PFSK-1 (cell line): ENCODE results near the gene SCGB1D4.

ENCODE experiments used
- FOXP2 ChIP-seq: optimal IDR thresholded peaks from 2 replicates; pipeline ENCODE3; 2011; ENCODE audit warnings: borderline replicate concordance, control low read depth, inconsistent platforms; ENCODE audit not compliant: insufficient read depth; ENCODE audit errors: extremely low read length, extremely low read depth
- POLR2AphosphoS5 ChIP-seq: IDR thresholded peaks from 2 replicates; pipeline ENCODE4 v1.6.1; 2012; ENCODE audit warnings: low read depth, mild to moderate bottlenecking, control low read depth, low read length, moderate library complexity
- REST ChIP-seq, 2 experiments: IDR thresholded peaks; 2 replicates each; pipeline versions ENCODE4 v1.6.1 to v1.8.0; 2011 to 2012; ENCODE audit warnings: low read depth in 2 of 2, low read length in 2 of 2, control low read depth in 1 of 2, inconsistent platforms in 1 of 2, mild to moderate bottlenecking in 1 of 2, moderate library complexity in 1 of 2; ENCODE audit not compliant: insufficient read depth in 1 of 2
- SIN3A ChIP-seq: IDR thresholded peaks from 2 replicates; pipeline ENCODE4 v1.6.1; 2012; ENCODE audit warnings: mild to moderate bottlenecking, low read length, moderate library complexity, borderline replicate concordance; ENCODE audit not compliant: insufficient read depth
- TAF1 ChIP-seq: IDR thresholded peaks from 2 replicates; pipeline ENCODE4 v1.6.1; 2012; ENCODE audit warnings: low read length, control low read depth, borderline replicate concordance; ENCODE audit not compliant: insufficient read depth

The SCGB1D4 gene

DNA sequence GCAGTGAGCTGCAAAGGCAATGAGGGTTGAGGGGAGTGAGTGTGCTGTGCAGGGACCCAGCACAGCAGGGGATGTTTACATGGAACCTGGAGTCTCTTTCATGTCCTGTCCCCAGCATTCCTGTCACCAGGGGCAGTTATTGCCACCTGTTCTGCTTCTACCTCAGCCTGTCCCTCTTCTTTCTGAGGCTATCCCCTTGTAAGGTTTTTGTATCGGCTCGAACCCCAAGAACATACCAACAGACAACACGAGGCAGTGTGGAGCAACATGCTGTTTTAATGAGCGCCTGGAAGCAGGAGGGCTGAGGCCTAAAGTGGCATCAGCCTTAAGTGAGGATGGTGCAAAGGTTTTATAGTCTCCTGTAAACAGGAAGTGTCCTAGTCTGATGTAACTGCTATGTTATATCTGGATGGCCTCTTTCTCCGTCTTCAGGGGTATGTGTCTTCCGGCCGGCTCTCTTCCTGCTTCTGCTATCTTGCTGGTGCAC, 25.0 kb downstream of the SCGB1D4 start:
- no peak for TF ChIP-seq REST (IDR thresholded peaks at IDR 0.05; ENCODE audit: insufficient read depth in 1 of 2, low read depth in 2 of 2, low read length in 2 of 2)
- TF ChIP-seq POLR2AphosphoS5: no peak
- no peak for TF ChIP-seq SIN3A
- no peak for TF ChIP-seq TAF1
- no peak for TF ChIP-seq FOXP2

- TF ChIP-seq TAF1 (no peak), POLR2AphosphoS5 (no peak), SIN3A (no peak), REST (IDR thresholded peaks at IDR 0.05; ENCODE audit: insufficient read depth in 1 of 2, low read depth in 2 of 2, low read length in 2 of 2) (no peak), FOXP2 (no peak)
Measured at GRCh38 chr11:62273284-62273683, 25.6 kb downstream of the SCGB1D4 start.

- no peak for TF ChIP-seq TAF1
- no peak for TF ChIP-seq SIN3A
Measured at GRCh38 chr11:62269654-62270278, 29.1 kb downstream of the SCGB1D4 start, which contains the start of gene SCGB2A2. Gene SCGB2A2 (plus strand): TSS chr11:62270158. CDS start chr11:62270217, 59 bp downstream.

- TF ChIP-seq SIN3A (no peak), FOXP2 (no peak)
Measured at GRCh38 chr11:62267576-62267975, 31.3 kb downstream of the SCGB1D4 start.

GRCh38 chr11:62267050-62267449, 31.8 kb downstream of the SCGB1D4 start:
- TF ChIP-seq FOXP2 (no peak), TAF1 (no peak)

- no peak for TF ChIP-seq SIN3A
Measured at GRCh38 chr11:62266558-62266957, 32.3 kb downstream of the SCGB1D4 start.

DNA sequence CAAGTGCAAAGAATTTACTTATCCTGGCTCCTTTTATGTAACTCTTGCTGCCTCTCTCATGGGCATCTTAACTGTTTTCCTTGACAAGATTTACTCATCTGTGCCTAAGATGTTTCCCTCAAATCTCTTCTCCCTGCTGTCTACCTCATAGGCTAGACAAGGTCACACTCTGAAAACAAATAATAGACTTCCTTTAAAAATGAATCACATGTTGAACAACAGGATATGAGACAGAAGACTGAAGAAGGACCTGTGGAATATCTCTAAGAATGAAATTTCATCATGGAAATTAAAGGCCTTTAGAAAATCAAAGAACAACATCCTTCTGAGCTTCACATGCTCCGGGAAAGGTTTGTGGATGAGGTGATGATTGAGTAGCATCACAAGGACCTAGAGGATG, 34.9 kb downstream of the SCGB1D4 start:
- TF ChIP-seq REST (IDR thresholded peaks at IDR 0.05; ENCODE audit: insufficient read depth in 1 of 2, low read depth in 2 of 2, low read length in 2 of 2): no peak
- TF ChIP-seq TAF1: no peak
- TF ChIP-seq SIN3A: no peak
- no peak for TF ChIP-seq POLR2AphosphoS5
- TF ChIP-seq FOXP2: no peak
